HG03439 (cell line): ENCODE data around the gene TEKT4.
"Not testable (repeated sequence)": the region's sequence is repeated elsewhere in the genome, so short reads cannot be mapped to it uniquely, and the experiment has no call there.

Source experiments
- ATAC-seq: cut with Tn5 transposase; IDR thresholded peaks from one replicate; pipeline ENCODE4 v1.9.1; 2021; ENCODE audit warnings: mild to moderate bottlenecking, moderate library complexity; ENCODE audit not compliant: unreplicated experiment

TEKT4 gene

DNA sequence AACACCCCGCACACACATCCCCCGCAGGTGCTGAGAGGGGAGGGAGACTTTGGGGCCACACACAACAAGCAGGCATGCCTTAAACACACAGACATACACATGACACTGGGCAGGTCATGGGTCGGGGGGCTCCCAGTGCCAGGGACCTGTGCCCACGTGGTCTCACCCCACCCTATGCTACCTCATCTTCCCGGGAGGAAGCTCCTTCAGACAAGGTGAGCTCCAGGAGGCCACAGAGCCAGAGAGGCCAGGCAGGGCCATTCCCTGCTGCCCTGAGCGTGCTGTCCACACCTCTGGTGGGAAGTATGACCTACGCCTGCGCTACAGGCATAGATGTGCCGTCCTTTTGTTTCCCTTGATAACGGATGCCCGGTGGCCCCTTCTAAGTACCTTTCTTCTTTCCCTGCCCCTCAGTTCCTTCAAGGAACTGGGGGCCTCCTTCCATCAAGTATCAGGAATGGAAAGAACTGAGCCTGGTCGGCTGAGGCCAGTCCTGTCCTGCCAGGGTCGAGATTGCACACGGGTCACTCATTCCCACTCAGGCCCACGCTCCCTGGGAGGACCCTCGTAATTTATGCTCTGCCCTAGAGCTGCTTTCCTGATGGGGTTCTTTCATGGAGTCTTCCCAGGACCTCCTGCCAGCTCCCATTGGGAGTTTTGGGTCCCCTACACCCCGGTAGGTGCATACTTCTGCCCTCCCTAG, 4.7 kb downstream of the TEKT4 start:
- ATAC-seq = no peak

DNA sequence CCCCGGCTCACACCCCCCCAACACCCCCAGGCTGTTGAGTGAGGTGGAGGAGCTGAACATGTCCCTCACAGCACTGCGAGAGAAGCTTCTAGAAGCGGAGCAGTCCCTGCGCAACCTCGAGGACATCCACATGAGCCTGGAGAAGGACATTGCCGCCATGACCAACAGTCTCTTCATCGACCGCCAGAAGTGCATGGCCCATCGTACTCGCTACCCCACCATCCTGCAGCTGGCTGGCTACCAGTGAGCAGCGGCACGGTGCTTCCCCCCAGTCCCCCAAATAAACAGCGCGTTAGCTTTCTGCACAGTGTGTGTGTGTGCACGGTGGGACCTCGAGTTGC, 5.3 kb downstream of the TEKT4 start:
- no peak for ATAC-seq

DNA sequence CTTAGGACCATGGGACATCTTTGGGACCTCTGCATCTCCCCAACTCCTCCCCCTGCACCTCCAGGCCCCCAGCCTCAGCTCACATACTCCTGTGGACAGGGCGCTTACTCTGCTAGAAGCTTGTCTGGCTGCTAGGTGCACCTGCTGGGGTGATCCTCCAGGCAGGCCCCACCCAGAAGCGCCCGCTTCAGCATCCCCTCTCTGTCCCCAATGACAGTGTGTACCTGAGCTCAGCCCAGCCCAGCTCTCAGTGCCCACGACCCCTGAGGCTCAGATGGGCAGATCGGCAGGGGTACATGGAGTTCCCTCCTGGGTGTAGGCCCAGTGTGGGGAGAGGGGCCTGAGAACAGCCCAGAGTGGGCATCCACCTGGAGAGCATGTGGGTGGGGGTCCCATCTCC, 5.9 kb downstream of the TEKT4 start:
- ATAC-seq = no peak

DNA sequence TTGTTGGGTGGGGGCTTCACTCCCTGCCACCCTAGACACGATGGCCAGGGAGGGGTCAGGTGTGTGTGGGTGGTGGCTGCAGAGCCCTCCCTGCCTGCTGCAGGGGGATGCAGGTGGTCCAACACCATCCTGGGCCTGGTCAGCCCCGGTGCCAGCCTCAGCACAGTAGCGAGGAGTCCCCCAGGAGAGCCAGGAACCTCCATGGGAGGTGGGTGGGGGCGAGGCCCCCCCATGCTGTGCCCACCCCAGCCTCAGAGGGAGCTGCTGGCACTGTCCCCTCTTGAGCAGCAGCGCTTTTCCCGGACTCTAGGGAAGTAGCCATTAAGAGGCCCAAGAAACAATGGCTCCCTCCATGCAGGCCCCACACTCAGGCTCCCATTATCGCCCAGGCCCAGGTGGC, 7.3 kb downstream of the TEKT4 start:
- ATAC-seq = not testable (repeated sequence)

DNA sequence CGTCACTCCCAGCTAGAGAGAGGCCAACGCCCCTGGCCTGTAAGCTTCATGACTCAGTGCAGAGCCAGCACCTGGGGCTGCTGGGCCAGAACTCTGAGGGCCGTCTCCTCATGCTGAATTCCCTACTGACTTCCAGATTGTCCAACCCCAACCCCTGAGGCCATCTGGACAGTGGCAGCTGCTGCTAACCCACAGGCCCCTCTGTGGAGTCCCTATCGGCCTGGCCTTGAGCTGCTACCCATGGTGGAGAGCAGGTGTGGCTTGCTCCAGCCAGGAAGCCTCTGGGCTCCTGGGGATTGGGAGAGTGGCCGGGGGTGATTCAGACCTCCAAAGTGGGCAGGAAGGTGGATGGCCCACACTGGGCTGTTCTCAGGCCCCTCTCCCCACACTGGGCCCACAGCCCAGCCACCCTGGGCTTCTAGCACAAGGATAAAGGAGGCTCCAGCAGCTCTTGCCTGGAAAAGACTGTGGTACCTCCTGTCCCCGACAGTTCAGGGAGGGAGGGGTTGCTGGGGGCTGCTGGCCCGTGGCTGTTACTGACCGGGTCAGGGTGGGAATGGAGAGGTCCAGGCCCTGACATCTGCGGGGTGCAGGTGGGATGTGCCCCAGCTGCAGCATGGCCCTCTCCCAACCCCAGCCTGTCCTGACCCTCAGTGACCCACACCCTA, 8.2 kb downstream of the TEKT4 start:
- no peak for ATAC-seq

DNA sequence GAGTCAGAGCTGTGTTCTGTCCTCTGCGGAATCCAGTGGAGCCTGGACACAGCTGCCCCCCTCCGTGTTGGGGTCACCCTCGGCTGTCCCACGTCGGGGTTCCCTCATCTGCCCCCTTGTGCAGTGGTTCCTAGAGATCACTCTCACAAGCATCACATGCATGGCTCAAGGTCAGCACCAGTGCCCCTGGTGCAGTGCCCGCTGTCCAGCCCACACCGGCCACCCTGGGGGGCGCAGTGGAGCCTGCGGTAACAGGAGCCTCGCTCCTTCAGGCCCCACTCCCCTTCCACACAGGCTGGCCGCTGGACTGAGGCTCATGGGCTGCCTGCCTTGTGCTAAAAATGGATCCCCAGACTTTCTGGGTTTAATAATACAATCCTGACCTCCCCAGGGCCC, 8.8 kb downstream of the TEKT4 start:
- ATAC-seq = no peak

DNA sequence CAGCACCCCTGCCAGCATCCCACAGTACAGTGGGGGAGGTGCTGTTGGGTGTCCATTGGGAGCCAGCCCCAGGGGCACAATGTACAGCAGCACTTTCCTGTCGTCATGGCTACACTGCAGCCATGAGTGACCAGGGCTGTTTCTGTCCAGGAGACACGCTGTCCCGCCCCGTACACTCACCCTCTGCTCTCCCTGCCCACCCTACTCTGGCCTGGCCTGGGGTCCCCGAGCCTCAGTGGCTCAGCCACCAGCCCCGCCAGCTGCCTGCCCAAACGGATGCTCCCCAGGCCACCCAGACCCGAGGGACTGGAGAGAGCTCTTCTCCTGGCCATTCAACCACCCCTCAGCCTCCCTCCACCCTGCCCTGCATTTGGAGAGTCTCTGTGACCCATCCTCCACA, 9.3 kb downstream of the TEKT4 start:
- ATAC-seq = no peak

DNA sequence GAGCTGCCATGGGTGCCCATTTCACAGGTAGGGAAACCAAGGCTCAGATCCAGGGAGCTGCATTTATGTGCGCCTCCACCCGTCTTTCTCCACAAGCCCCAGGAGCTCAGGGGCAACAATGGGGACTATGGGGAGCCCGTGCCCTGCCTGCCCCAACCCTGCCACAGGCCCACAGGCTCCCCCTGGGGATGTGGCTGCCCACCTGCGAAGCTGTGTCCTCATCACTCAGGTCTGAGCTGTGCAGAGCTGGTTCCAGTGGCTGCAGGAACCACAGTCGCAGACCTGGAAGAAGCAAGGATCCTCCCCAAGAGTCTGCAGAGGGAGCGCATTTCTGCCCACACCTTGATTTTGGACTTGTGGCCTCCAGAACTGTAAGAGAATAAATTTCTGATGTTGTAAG, 9.8 kb downstream of the TEKT4 start:
- ATAC-seq = no peak

DNA sequence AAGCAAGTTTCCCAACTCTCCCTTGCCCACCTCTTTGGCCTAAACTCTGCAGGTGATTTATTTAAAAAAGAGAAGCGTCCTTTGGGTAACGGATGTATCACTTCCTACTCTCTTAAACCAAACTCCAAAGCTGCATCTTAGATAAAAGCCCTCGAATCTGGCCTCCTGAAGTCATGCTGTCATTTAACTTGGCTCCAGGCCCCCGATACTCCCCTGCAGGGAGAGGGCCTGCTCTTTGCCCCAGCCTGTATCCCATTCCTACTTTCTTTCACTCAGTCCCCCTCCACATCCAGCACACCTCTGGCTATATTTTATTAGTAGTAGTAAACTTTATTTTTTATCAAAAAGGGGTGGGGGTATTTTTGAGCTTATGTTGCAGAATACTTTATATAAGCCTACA, 19.0 kb downstream of the TEKT4 start:
- no peak for ATAC-seq

DNA sequence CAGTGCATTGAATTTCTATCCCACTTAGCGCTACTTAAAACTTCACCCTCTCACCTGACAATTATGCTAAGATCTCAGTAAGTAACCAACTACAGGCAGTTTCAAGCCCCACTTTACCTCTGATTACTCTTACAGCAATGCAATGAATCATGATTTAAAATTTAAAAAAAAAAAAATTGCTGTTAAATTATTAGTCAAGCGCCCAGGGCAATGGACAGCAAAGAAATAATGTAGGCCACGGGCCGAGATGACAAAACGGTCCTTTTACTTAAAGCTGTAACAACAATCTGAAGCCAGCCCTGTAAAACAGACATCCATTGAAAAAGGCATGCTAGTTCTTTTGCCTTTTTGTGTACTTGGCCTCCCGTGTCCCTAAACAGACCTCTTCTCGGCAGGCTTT, 24.0 kb downstream of the TEKT4 start:
- ATAC-seq = not testable (repeated sequence)

DNA sequence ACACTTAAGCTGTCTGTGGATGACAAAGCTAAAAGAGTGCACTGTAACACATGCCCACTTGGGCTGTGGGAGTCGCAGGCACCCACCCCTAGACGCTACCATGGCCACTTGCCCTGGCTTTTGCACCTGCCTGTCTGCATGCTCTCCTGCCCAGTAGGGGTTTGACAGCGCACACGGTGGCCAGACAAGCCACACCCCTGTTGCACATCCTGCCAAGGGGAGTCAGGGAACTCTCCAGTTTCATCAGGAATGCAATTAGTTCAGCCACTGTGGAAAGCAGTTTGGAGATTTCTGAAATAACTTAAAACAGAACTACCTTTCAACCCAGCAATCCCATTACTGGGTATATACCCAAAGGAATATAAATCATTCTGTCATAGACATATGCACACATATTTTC, 35.7 kb downstream of the TEKT4 start:
- ATAC-seq = not testable (repeated sequence)

DNA sequence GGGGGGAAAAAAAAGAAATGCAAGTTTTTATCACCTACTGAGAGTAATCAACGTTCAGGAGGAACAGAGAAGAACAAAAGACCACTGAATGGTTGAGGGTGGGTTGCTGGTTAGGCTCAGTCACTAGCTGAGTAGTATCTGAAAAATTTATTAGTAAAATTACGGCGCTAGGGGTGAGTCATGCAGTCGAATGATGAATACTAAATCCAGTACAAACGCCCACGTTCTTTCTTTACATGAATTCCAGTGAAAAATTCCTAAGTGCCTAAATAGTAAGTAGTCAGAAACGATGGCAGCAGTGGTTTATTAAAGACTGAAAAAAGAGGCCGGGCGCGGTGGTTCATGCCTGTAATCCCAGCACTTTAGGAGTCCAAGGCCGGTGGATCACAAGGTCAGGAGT, 52.0 kb downstream of the TEKT4 start:
- no peak for ATAC-seq

DNA sequence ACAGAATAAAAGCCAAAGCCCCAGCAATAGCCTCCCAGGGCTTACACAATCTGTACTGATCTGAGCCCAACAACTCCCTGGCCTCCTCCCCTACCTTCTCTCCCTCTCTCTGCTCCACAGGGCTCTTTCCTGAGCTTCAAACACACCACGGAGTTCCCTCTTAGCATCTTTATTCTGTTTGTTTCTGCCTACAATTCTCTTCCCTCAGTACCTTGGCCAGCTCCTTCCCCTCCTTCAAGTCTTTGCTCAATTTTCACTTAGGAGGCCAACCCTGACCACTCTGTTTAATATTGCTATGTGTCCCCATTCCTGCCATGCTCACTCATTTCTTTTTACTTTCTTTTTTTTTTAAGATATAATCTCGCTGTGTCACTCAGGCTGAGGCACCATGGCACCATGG, 53.8 kb downstream of the TEKT4 start:
- ATAC-seq = not testable (repeated sequence)
